GM21447 (cell line): Measurements from ENCODE around the gene TP53AIP1.

Experiments used
- ATAC-seq: cut with Tn5 transposase; IDR thresholded peaks from one replicate; pipeline ENCODE4 v1.9.1; 2021; ENCODE audit not compliant: unreplicated experiment

TP53AIP1 gene

DNA sequence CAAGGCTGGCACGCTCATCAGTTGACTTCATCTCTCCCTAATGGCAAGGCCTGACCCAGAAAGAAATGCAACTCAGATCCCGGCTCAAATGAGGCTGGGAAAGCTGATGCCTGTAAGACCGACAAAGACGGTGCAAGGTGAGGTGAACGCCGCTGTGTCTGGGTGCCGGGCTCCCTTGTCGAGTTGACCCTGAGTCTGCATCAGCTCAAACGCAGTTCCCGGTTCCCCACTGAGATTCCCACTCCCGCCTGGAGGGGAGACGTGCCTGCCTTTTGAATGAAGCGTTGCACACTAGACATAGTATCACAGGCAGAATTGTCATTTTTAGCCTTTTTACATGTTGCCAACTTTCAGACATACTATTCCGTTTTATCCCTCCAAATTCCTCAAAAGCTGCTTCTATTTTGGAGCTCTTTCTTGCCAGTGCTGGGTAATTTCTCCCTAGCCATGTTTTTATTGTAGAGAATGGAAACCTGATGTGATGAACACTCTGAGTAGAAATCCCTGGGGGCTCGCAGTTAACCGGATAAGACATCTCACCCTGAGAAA, 831 bp upstream of the TP53AIP1 start:
- ATAC-seq: no peak

DNA sequence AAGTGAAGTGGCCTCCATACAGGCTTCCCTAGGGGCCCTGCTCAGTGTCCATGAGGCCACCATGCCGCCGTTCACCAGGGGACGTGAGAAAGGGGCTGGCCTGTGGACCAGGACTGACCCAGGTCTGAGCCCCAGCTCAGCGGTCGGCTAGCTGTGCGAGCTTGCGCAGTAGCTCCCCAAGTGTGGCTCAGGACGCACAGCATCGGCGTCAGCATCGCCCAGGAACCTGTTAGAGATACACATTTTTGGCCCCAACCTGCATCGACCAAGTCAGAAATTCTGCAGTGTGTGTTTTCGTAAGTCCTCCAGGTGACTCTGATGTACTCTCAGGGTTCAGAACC, 429 bp downstream of the TP53AIP1 start:
- ATAC-seq: no peak

DNA sequence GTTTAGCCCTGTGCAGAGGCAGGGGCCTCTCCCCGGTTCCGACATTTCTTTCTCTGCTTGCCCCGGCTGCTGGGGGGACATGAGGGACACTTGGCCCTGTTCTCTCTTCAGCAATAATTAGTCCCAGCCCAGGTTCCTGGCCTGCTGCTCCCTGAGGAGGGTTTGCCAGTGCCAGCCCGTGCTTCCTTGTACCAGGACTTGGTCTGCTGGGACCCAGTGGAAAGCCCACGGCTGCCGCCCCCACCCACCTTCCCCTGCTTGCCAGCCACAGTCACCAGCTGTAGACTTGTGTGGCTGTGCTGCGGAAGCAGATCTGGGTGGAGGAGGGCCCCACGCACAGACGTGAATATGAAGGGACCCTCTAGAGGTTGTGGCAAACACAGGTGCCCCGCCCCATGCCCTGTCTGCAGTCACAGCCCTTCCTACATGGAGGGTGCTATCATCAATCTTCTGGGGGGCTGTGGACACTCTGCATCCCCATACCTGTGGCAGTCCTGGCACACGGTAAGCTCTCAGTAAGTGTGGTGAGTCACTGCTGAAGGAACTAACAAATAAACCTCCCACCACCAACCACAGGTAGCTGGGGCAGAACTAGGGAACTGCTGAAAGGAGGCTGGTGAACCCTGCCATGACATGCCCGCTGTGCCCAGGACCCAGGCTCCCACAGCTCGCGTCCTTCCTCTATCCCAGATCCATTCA, 949 bp downstream of the TP53AIP1 start:
- ATAC-seq: no peak

DNA sequence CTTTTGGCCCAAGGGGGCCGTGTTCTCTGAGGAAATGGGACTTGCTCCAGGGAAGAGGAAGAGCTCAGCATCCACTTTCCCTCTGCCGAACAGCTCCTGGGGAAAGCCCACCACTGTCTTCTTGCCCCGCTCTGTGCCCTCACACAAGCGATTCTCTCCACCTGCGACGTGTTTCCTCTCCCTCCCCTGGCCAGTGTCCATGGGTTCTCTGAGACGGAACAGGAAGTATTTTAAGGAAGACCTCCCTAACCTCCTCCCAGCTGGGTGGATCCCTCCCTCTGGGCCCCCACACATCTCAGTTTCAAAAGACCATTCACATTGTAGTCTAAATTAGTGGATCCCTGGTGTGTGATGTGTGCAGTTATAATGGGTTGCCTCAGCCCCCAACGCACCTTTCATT, 1.6 kb downstream of the TP53AIP1 start:
- ATAC-seq: no peak

DNA sequence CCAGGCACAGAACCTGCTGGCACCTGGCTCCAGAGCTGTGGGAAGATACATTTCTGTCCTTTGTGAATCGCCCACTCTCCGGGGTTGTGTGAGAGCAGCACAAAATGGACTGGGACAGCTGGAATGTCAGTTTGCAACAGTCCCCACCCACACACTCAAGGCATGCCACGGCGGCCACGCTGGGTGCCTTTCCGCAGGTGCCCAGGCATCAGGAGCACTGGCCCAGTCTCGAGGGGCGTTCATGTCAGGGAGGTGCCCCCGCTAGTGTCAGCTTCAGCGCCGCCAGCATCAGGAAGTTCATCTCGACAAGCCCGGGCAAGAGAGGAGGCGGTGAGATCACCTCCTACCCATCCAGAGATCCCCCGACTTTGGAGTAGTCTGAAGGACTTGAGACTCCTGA, 2.1 kb downstream of the TP53AIP1 start:
- no peak for ATAC-seq

DNA sequence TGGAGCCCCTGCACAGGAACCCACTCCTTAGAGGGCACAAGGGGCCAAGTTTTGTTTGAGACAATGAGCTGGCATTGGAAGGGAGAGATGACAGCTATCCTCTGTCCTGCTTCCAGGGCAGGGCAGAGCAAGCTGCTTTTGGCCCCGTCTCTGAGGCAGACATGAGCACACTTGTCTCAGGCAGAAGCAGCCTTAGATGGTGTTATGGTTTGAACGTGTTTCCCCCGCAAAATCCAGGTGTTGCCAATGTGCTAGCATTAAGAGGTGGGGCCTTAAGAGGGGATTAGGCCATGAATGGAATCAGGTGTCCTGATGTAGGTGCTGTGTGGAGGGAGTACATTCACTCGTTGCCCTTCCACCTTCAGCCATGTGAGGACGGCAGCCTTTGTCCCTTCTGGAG, 2.5 kb downstream of the TP53AIP1 start:
- no peak for ATAC-seq

DNA sequence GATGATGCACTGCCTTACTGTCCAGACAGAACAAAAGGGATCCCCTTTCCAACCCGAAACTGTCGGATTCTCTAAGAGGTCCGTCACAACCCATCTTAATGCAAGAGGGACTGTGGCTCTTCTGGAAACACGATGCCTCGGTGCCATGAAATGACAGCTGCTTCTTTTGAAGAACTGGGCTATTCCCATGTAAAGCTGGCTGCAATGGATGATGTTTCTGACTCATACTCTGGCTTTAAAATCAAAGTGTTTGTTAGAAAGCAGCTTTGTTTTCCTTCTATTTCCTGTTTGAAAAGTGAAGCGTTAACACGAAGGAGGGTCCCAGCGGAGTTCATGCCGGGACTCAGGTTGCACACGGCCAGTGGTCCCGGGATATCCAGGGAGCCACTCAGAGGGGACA, 3.1 kb downstream of the TP53AIP1 start:
- no peak for ATAC-seq

DNA sequence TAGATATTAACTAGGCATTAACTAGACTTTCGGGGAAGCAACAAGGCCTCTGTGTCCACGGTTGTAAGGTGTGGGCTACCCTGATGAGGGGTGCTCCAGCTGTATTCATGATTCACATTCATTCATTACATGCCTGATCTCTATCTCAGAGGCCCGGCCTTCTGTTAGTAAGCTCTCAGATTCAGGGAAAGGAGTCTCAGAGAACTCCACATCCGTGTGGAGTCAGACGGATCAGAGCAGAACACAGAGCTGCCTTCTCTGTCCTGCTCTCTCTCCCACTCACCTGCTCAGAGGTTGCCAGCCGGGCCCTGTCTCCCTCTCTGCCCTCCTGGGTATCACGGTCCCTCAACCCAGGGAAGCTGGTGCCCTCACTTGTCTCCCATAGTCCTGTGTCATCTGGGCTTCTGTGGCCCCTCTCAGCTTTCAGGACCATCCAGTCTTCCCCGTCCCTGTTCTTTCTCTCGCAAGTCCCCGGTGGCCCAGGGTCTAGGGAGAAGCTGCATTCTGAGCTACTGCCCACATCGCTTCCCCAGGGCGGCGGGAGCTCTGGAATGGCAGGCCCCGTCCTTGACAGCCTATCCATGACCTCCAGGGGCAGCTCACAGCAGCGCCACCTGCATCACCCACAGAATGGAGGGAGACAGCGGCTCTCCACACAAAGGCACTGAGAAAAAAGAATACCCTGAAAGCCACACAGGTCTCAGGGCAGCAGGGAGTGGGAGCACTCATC, 4.3 kb downstream of the TP53AIP1 start:
- no peak for ATAC-seq

DNA sequence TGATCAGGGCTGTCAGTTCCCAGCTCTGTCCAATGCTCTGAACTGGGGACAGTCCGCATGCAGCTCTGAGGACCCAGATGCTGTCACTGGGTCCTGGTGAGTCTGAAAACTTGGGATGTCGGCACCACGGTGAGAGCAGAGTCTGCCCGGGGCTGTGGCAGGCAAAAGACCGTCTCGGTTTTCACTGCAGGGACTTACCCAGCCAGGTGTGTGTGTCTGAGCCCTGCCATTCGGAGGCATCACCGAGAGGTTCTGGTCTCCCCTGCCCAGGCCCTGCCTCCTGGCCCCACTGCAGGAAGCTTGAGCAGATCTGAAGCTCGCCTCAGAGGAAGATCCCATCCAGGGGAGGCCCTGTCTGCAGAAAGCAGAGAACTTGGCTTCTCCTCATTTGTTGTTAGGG, 5.2 kb downstream of the TP53AIP1 start:
- ATAC-seq: no peak

DNA sequence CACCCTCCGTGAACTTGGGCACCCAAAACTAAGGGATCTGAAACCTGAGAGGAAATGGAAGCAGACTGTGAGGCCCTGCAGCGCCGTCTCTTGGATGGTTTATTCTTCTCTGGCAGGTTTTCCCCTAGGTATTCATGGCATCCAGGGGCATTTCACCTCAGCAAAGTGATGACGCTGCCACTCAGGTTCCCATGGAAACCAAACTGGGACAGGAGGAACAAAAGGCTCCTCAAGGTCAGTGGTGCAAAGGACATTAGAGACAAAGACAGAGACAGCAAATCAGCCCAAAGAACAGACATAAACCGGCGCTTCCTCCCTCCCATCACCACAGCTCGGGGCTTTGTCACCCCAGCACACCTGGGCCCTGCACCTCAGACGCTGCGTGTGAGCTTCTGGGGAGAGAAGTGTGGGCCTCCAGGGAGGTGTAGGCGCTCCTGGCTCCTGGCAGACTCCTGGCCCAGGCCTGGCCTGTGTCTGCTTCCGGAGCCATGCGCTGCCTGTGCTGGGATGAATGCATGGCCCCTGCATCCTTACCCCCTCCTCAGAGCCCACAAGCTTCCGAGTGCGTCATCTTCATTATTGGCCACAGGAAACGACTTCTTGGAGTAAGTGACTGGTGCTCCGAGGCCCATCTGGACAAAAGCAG, 5.9 kb downstream of the TP53AIP1 start:
- no peak for ATAC-seq

DNA sequence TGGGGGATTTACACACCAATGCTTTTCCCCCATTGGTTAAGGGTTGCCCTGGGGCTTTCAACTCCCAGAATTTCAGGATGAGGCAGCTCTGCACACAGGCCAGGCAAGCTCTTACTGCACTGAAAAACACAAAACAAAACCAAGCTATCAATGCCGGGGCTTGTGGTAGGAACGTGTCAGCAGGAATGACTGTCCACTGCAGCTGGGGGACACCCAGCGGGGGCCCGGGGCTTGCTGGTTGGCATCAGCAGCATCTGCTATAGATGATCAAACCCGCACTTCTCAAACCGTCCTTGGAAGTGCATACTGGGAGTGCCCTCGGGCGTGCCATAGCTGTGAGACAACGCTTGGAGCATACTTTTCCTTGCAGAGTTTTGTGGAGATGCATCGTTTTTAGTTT, 7.7 kb downstream of the TP53AIP1 start:
- no peak for ATAC-seq

DNA sequence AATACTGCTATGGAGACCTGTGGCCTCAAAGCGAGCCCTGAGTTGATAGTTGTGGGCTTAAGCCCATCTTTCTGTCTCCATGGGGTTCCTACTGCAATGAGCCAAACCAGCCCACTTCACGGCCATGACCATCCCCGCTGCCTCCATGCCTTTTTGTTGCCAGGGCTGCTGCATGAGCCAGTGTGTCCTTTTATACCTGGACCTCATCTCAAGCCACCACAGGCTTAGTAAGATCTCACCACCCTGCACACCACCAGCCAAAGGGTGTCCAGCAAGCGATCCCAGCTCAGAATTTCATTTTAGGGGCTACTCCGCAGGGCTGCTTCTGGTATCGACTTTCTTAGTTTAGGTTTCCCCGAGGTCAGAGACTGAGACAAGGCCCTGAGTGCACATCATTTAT, 8.3 kb downstream of the TP53AIP1 start:
- ATAC-seq: no peak

DNA sequence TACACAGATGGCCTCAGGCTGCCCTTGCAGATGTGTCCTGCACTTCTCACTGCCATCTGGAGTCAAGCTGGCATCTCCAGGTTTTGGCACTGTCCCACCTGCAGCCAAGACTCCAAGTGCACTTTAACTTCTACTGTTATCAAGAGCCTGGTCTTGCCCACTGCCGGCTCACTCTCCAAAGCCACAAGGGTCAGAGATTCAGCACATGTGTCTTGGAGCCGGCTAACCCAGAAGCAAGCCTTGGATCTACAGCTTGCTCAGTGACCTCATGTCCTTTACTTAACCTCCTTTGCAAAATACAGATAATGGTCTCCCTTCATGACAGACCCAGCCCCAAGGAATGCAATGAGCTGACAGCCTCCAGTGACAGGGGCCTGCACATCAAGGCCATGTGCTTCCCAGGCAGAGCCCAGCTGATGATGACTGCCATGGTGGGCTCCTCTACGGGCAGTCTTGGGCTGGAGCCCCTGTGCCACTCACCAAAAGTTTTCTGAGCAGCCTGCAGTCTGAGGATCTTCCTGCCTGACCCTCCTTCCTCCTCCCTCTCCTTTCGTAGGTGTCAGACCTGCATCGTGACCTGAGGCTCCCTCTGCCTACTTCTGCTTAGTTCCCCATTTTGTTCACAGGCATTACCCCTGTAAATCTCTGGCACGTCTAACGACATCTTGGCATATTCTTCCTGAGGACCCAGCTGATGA, 9.0 kb downstream of the TP53AIP1 start:
- no peak for ATAC-seq

DNA sequence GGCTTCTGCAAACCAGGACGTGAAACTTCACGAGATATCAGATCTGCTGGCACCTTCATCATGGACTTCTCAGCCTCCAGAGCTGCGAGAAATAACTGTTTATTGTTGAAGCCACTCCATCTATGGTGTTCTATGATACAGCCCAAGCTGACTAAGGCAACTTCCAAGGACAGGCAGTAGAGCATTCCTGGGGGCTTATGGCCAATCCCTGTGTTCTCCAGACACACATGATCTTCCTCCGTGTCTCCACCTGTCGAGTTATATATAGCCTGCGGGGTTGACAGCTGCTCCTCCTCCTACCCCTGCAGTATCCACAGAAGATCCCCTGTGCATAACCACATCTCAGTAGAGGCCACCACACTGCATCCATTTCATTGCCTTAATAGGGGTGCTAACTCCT, 11.0 kb downstream of the TP53AIP1 start:
- no peak for ATAC-seq

DNA sequence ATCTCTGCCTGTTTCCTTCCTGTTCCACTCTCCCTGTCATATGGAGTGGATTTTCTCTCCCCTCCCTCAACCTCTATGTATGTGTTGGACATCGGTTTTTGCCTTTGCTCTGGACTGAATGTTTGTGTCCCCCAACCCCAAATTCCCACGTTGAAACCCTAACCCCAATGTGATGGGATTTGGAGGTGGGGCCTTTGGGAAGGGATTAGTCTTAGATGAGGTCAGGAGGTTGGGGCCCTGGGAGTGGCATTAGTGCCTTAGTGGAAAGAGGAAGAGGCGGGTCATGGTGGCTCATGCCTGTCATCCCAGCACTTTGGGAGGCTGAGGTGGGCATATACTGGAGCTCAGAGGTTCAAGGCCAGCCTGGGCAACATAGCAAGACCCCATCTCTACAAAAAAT, 11.6 kb downstream of the TP53AIP1 start:
- no peak for ATAC-seq

DNA sequence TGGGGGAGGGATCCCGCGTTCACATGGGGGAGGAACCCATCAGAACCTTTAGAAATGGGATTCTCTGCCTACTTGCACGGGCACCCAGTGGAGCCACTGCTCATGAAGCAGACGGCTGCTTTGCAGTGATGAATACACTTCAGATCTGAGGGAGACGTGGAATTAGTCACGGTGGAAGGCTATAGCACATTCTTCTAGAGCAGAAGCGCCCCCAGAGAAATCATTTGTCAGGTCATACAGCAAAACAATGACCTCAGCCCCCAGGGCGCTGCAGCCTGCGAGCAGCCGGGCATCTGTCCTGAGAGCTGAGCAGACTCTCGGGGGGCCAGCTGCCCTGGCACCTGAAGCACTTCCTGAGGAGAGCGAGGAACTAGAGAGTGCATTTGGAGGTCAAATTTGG, 12.7 kb downstream of the TP53AIP1 start:
- ATAC-seq: no peak

DNA sequence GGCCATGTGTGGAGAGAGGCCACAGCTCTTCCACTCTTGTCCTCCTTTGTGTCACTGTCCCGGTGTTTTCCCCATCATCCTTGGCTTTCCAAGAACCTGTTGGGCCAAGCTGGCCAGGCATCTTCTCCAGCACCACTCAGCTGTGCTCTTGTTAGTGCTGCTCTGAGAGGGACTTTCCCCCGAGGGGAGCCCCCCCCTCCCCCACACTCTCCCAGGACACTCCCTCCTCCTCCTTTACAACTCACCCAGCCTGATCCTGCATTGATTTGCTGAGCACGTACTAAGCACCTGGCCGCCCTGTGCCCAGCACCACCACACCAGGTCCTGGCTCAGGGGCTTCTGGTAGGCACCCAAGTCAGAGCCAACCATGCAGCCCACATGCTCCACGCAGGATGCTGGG, 13.2 kb downstream of the TP53AIP1 start:
- no peak for ATAC-seq

DNA sequence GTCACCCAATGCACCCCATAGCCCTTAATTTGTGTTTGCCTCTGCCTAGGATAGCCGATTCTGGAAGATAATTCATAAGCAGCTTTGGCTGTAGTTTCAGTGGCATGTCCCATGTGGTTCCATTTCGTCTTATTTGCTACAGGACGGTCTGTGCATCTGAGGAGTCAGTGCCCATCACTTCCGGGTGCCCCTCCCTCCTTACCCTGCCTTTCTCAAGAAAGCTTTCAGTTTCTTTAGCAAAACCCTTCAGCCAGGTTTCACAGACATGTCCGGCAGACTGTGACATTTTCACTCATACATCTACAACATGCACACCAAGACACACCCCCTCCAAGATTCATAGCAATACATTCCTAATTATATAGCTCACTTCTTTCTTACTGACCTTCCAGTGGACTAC, 14.3 kb downstream of the TP53AIP1 start:
- peak; percentile 99 for ATAC-seq

DNA sequence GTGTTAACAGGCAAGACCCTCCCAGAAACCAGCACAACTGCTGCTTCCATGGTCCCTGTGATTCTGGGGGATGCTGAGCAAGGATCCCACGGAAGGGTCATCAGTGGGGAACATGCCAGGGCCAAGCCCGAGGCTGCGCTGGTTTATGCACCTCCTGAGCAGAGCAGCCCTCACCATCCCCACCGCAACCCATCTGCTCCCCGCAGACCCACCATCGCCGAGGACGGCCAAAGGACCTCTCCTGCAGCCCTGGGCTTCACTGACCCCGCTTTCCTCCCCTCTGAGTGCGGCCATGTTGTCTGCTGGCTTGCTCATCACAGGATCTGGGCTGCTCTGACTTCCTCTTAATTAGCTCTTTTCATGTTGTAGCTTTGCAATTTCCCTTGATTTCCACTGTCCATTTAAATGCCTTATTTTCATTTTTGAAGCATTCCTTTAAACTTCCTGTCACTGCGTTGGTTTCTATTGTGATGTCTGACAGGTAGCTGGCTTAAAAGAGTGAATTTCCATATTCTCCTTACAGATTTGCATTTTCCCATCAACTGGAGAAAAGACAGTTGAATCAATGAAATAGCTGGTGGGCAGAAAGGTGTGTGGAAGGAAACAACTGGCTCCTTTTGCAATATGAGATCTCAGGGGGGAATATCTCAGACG, 14.9 kb downstream of the TP53AIP1 start:
- no peak for ATAC-seq

DNA sequence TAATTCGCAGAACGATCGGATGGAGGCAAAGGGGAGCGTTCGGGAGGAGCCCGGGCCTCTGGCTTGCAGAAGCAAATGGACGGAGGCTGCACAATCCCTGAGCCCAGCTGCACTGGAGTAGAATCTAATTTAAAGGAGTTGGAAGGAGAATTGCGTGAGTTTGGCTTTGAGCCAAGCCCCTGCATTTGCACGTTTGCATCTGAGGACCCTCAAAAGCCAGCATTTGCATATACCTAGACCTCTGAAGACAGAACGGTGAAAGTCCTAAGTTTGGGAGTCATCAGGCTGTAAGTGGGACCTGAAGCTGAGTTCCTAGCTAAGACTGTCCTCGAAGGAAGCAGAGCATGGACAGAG, 15.6 kb downstream of the TP53AIP1 start:
- ATAC-seq: no peak

DNA sequence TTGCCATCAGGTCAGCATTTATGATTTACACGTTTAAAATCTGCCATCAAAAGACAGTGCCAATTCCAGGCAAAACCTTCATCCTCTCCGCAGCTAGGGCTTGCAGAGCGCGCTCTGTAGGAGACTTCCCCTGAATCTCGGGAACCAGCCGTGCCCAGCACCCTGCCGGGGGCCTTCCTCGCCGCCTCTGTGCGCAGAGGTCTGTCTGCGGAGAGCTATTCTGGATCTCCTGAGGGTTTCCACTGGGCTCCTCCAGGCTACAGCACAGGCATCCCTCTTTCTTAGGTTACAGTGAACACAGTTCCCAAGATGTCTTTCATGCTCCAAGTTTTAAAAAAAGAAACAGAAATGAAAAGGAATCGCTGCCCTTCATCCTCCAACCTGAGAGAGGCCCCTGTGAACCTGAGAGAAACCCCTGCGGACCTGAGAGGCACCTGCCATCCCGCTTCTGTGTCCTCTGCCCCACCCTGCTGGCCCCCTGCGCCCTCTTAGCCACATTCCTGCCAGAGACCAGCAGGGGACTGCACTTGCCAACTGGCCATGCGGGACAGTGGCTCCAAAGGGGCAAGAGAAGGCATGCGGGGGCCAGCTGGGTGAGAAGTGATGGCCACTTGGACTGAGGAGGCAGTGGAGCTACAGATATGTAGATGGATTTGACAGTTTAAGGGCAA, 16.1 kb downstream of the TP53AIP1 start:
- ATAC-seq: no peak
